ENCODE data around the gene FFAR3.
"Not testable (repeated sequence)": the region's sequence is repeated elsewhere in the genome, so short reads cannot be mapped to it uniquely, and the experiment has no call there.

DNA sequence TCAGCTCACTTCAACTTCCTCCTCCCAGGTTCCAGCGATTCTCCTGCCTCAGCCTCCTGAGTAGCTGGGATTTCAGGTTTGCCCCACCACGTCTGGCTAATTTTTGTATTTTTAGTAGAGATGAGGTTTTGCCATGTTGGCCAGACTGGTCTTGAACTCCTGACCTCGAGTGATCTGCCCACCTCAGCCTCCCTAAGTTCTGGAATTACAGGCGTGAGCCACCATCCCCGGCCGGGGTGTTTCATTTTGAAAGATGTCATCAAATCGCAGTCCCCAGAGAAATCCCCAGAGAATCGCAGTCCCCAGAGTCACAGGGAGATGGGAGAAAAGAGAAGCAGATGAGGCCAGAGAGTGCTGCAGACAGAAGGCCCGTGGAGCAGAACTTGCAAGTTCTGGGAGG, 43.2 kb downstream of the FFAR3 start:
- TF ChIP-seq, protein P1, sequence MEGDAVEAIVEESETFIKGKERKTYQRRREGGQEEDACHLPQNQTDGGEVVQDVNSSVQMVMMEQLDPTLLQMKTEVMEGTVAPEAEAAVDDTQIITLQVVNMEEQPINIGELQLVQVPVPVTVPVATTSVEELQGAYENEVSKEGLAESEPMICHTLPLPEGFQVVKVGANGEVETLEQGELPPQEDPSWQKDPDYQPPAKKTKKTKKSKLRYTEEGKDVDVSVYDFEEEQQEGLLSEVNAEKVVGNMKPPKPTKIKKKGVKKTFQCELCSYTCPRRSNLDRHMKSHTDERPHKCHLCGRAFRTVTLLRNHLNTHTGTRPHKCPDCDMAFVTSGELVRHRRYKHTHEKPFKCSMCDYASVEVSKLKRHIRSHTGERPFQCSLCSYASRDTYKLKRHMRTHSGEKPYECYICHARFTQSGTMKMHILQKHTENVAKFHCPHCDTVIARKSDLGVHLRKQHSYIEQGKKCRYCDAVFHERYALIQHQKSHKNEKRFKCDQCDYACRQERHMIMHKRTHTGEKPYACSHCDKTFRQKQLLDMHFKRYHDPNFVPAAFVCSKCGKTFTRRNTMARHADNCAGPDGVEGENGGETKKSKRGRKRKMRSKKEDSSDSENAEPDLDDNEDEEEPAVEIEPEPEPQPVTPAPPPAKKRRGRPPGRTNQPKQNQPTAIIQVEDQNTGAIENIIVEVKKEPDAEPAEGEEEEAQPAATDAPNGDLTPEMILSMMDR (IDR thresholded peaks at IDR 0.05 in 2 of 3, conservative IDR thresholded peaks at IDR 0.05 in 1 of 3; ENCODE audit: insufficient read depth in 2 of 3, low read depth in 1 of 3, low read length in 3 of 3) = not testable (repeated sequence)
- TF ChIP-seq, protein P2, sequence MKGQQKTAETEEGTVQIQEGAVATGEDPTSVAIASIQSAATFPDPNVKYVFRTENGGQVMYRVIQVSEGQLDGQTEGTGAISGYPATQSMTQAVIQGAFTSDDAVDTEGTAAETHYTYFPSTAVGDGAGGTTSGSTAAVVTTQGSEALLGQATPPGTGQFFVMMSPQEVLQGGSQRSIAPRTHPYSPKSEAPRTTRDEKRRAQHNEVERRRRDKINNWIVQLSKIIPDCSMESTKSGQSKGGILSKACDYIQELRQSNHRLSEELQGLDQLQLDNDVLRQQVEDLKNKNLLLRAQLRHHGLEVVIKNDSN (CRISPR knock-in tag; IDR thresholded peaks at IDR 0.05) = not testable (repeated sequence)
- not testable (repeated sequence) for TF ChIP-seq PTRF (tag; IDR thresholded peaks at IDR 0.05); FOXK2 (conservative IDR thresholded peaks at IDR 0.05 in 1 of 2, IDR thresholded peaks at IDR 0.05 in 1 of 2; ENCODE audit: low read depth in 2 of 2); EZH2 (IDR thresholded peaks at IDR 0.05; ENCODE audit: borderline replicate concordance, low read depth, low read length)
- TF ChIP-seq, protein P3, sequence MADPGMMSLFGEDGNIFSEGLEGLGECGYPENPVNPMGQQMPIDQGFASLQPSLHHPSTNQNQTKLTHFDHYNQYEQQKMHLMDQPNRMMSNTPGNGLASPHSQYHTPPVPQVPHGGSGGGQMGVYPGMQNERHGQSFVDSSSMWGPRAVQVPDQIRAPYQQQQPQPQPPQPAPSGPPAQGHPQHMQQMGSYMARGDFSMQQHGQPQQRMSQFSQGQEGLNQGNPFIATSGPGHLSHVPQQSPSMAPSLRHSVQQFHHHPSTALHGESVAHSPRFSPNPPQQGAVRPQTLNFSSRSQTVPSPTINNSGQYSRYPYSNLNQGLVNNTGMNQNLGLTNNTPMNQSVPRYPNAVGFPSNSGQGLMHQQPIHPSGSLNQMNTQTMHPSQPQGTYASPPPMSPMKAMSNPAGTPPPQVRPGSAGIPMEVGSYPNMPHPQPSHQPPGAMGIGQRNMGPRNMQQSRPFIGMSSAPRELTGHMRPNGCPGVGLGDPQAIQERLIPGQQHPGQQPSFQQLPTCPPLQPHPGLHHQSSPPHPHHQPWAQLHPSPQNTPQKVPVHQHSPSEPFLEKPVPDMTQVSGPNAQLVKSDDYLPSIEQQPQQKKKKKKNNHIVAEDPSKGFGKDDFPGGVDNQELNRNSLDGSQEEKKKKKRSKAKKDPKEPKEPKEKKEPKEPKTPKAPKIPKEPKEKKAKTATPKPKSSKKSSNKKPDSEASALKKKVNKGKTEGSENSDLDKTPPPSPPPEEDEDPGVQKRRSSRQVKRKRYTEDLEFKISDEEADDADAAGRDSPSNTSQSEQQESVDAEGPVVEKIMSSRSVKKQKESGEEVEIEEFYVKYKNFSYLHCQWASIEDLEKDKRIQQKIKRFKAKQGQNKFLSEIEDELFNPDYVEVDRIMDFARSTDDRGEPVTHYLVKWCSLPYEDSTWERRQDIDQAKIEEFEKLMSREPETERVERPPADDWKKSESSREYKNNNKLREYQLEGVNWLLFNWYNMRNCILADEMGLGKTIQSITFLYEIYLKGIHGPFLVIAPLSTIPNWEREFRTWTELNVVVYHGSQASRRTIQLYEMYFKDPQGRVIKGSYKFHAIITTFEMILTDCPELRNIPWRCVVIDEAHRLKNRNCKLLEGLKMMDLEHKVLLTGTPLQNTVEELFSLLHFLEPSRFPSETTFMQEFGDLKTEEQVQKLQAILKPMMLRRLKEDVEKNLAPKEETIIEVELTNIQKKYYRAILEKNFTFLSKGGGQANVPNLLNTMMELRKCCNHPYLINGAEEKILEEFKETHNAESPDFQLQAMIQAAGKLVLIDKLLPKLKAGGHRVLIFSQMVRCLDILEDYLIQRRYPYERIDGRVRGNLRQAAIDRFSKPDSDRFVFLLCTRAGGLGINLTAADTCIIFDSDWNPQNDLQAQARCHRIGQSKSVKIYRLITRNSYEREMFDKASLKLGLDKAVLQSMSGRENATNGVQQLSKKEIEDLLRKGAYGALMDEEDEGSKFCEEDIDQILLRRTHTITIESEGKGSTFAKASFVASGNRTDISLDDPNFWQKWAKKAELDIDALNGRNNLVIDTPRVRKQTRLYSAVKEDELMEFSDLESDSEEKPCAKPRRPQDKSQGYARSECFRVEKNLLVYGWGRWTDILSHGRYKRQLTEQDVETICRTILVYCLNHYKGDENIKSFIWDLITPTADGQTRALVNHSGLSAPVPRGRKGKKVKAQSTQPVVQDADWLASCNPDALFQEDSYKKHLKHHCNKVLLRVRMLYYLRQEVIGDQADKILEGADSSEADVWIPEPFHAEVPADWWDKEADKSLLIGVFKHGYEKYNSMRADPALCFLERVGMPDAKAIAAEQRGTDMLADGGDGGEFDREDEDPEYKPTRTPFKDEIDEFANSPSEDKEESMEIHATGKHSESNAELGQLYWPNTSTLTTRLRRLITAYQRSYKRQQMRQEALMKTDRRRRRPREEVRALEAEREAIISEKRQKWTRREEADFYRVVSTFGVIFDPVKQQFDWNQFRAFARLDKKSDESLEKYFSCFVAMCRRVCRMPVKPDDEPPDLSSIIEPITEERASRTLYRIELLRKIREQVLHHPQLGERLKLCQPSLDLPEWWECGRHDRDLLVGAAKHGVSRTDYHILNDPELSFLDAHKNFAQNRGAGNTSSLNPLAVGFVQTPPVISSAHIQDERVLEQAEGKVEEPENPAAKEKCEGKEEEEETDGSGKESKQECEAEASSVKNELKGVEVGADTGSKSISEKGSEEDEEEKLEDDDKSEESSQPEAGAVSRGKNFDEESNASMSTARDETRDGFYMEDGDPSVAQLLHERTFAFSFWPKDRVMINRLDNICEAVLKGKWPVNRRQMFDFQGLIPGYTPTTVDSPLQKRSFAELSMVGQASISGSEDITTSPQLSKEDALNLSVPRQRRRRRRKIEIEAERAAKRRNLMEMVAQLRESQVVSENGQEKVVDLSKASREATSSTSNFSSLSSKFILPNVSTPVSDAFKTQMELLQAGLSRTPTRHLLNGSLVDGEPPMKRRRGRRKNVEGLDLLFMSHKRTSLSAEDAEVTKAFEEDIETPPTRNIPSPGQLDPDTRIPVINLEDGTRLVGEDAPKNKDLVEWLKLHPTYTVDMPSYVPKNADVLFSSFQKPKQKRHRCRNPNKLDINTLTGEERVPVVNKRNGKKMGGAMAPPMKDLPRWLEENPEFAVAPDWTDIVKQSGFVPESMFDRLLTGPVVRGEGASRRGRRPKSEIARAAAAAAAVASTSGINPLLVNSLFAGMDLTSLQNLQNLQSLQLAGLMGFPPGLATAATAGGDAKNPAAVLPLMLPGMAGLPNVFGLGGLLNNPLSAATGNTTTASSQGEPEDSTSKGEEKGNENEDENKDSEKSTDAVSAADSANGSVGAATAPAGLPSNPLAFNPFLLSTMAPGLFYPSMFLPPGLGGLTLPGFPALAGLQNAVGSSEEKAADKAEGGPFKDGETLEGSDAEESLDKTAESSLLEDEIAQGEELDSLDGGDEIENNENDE (IDR thresholded peaks at IDR 0.05; ENCODE audit: low read depth, low read length) = not testable (repeated sequence)
- TF ChIP-seq, protein P4, sequence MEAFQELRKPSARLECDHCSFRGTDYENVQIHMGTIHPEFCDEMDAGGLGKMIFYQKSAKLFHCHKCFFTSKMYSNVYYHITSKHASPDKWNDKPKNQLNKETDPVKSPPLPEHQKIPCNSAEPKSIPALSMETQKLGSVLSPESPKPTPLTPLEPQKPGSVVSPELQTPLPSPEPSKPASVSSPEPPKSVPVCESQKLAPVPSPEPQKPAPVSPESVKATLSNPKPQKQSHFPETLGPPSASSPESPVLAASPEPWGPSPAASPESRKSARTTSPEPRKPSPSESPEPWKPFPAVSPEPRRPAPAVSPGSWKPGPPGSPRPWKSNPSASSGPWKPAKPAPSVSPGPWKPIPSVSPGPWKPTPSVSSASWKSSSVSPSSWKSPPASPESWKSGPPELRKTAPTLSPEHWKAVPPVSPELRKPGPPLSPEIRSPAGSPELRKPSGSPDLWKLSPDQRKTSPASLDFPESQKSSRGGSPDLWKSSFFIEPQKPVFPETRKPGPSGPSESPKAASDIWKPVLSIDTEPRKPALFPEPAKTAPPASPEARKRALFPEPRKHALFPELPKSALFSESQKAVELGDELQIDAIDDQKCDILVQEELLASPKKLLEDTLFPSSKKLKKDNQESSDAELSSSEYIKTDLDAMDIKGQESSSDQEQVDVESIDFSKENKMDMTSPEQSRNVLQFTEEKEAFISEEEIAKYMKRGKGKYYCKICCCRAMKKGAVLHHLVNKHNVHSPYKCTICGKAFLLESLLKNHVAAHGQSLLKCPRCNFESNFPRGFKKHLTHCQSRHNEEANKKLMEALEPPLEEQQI (IDR thresholded peaks at IDR 0.05) = not testable (repeated sequence)
